GM21528 (cell line): ENCODE data around the gene DAO.
A peak's percentile ranks its signal among the peaks of the same experiment; 100 is the strongest.

Experiments
- ATAC-seq: cut with Tn5 transposase; IDR thresholded peaks from one replicate; pipeline ENCODE4 v1.9.1; 2021; ENCODE audit warnings: mild to moderate bottlenecking, moderate library complexity; ENCODE audit not compliant: unreplicated experiment, low FRiP score

Gene DAO

DNA sequence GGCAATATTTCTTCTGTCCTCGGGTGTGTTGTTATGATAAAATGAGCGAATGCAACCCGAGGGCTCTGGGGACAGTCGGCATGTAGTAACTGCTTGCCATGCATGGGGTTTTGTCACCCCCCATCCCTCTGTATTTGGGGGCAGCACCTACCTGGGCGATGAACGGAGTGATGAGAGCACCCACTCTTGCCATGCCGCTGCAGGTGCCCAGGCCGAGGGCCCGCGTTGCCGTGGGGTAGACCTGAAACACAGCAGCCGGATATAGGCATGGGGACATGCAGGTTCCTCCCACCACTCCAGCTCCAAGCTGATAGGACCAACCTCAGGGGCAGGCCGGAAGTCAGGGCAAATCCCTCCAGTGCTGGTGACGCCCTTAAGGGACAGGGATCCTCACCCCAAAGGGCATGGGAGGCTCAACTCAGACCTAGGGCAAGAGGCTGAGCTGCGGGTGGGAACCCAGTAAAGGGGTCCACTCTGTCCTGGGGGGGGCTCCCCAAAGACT, 35.8 kb downstream of the DAO start:
- ATAC-seq, result no peak

DNA sequence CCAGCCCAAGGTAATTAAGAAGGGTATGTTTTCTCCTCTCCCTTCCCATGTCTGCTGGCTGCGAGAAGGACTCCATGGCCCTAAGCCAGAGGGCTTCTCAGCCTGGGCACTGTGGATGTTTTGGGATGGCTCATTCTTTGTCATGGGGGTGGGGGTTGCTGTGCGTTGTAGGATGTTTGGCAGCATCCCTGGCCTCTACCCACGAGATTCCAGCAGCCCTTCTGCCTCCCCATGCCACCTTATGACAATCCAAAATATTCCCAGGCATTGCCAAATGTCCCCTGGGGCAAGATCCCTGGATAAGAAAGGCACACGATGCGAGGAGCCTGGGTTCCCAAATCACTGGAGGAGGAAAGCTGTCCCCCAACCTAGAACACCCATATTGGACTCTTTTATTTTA, 36.4 kb downstream of the DAO start:
- no peak for ATAC-seq

DNA sequence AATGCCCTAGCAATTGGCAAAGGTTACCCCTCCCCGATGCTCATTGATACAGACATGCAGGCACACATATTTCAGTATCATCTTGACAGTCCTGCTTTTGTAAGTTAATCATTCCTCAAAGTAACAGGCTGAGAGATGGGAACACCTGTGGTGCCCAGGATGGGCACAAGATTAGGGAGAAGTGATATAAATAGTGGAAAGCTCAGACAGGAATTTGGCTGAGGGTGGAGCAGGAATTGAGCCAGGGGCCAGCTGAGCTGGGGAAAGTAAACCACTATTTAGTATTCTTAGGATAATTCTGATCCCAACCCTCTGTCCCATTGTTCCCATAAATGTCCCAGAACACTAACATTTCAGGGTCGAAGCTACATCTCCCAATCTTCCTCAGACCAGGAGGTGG, 38.3 kb downstream of the DAO start:
- ATAC-seq, result no peak

DNA sequence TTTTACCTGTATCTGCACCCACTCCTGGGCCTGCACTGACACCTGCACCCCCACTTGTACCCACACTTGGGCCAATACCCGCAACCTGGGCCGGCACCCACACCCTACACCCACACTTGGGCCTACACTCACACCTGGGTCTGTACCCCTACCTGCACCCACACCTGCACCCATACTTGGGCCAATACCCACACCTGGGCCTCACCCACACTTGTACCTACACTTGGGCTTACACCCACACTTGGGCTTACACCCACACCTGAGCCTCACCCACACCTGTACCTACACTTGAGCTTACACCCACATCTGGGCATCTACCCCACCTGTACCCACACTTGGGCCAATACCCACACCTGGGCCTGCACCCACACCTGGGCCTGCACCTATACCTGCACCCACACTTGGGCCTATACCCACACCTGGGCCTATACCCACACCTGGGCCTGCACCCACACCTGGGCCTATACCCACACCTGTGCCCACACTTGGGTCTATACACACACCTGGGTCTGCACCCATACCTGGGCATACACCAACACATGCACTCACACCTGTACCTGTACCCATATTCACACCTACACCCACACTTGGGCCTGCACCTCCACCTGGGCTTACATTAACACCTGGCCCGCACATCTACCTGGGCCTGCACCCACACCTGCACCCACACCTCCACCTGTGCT, 39.2 kb downstream of the DAO start:
- no peak for ATAC-seq

DNA sequence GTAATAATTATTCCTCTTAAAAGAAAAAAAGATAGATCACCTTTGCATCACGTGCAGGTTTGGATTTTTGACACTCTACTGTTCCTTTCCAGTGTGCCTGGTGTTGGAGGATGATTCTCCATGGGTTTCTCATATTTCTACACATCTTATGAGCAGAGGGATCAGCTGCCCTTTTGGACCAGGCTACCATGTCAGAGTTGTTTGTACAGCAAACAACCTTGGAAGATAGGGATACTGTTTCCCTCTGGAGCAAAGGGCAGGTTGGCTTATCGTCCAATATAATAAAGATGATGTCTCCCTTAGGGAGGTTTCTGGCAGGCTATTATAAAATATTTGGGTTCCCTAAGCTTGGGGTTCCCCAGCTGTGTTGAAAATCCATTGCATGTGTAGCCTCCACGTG, 42.1 kb downstream of the DAO start:
- no peak for ATAC-seq

DNA sequence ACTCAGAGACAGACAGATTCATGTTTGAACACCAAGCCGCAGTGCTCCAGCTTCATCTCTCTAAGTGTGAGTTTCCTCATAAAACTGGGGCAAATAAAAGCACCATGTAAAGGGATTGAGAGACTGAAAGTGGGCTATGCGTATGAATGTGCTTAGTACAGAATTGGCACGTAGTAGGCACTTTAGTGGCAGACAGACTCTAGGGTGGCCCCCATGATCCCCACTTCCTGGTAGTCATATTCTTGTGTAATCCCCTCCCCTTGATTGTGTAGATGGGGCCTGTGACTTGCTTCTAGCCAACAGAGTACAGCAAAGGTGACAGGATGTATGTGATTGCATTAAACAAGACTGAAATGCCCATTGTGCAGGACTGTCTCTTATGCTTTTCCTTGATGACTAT, 43.0 kb downstream of the DAO start:
- ATAC-seq, result no peak

DNA sequence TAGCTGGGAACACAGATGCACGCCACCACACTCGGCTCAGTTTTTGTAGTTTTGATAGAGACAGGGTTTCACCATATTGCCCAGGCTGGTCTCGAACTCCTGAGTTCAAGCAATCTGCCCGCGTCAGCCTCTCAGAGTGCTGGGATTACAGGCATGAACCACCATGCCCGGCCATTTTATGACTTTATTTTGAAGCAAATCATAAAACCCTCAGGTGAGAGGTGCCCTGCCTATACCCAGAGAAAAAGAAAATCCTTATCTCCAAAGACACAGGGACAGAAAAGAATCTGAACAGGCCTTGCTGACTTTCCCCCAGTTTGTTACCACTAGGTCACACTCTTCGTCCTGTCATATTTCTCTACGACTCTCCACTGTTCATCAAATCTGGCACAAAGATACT, 48.8 kb downstream of the DAO start:
- ATAC-seq, result no peak

DNA sequence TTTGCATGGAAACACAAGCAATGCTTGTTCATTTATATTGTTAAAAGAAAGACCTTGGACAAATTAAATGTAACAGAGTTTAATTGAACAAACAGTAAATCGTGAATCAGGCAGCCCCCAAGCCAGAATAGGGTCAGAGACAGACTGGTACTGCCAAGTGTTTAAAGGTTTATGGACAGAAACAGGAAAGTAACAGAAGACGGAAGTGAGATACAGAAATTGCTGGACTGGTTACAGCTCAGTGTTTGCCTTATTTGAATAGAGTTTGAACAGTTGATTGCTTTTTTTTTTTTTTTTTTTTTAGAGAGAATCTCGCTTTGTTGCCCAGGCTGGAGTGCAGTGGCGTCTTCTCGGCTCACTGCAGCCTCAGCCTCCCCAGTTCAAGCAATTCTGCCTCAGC, 50.3 kb downstream of the DAO start:
- peak; percentile 79 for ATAC-seq

DNA sequence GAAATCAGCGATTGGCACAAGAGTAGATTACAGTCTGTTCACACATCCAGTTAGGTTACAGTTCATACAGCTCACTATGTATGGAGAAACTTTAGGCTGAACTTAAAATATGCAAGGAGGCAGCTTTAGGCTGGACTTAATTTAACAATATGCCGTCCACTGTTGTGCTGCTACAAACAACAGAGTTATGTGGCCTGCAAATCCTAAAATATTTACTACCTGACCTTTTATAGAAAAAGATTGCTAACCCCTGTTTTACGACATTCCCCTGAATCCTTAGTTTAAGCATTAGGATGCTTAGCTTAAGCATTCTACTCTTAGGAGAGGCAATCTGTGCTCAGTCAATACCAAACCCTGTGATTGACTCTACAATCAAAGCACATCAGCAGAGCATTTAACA, 50.9 kb downstream of the DAO start:
- ATAC-seq, result no peak

DNA sequence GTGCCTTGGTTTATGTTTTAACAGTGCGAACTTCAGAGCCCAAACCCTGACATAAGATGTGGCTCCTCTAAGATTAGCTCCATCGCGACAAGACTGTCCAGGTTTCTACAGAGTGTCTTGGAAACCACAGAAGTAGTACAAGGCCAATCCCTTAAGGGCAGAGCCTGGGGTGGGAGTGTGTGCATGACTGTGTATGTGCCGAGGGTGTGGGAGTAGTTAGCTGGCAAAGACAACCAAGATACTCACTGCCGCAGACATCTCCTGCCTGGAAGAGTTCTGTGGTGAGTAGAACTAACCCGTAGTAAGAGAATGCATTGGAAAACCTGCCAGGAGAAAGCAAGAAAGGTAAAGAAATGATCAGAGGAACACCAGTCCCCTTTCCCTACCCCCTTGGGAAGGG, 54.1 kb downstream of the DAO start:
- no peak for ATAC-seq

DNA sequence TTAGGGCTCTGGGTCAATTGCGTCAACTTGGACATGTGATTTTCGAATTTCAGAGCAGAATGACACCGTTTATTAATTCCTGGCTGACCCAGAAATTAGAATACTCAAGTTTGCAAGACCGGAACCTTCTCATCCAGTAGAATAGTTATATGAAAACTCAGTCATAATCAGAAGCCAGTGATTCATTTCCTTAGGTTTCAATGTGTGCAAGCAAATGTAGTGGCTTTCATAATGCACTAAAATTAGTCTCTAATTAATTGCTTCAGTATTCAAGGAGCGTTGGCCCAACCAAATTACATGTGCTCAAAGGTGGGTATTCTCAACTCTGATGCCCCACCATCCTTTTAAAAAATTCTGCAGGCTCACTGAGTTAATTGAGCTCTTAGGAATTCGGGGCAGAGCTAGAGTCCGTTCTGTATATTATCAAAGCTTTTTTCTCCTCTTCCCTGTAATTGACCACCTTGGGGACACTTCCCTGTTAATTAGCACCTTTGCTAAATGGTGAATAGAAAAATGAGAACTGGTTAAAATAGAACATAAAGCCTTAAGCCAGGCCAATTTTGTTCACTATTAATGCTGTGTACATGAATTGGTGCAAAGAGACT, 55.4 kb downstream of the DAO start:
- ATAC-seq, result no peak

DNA sequence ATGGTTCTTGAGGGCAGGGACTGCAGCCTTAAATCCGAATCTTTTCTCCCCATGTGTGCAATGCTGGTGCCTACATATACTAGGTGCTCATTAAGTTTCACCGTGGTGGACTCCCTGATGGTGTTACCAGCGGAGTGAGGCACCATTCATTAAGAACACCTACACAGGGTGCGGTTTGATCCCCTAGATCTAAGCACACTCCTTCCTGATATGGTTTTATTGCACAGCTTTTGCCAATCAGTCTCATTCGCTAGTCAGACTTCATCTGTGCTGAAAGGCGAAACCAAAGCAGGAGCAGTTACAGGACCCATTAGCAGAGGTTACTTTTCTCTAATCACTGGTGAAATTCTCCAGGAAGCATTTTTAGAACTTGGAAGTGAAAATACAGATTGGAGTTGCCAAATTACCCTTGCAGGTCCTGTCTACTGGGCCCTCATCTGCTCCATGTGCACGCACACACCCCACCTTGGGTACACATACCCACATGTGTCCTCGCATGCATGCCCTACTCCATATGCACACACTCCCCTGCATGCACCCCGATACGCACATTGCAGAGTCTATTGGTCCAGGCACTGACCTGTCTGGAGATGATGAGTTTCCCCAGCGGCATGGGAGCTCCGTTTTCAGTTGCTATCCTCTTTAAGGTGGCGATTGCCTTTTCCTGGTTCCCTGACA, 58.5 kb downstream of the DAO start:
- no peak for ATAC-seq

DNA sequence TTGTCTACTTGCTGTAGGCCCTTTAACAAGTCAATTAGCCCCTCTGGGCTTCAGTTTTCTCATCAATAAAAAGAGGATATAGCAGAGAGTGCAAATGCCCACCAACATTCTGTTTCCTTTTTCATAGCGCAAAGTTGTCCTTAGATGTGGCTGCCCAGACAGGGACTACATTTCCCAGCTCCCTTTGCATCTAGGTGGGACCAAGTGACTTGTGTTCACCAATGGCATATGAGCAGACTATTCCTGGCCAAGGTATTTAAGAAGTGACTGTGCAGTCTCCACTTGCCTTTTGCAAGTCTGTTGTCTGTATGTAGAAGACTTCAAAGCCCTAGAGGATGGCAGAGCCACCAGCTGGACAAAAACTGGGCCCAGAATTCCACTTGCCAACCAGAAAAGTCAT, 59.7 kb downstream of the DAO start:
- no peak for ATAC-seq

DNA sequence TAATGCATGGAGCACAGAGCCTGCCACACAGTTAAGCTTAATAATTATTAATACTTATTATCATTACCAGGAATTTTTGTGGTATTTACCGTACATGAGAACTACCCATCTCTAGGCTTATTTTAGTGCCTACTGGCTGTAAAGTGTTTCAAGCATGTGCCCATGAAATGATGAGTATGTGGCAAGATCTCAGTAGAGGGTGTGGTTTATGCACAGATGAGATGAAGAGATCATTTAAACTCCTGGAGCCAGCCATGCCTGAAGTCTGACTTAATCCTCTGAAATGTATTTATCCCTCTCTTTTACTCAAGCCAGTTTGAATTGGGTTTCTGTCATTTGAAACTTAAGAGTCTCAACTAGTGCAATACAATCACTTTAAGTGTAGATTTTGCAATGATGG, 60.2 kb downstream of the DAO start:
- ATAC-seq, result no peak

DNA sequence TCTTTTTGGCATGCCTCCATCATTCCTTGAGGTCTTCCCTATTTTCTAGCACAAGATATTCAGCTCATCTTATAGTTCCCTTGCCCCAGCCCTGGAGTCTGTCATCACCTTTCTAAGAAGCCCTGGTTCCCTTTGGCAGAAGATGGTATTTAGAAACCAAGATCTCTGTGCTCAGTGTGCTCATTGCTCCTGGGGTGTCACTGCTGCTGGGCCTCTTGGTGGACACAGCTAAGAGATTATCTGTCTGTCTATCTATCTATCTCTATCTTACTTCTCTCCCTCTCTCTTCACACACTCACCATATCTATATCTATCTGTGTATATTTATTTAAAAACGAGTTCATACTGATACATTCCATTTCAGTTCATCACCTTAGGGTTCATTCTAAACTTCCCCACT, 67.2 kb downstream of the DAO start:
- no peak for ATAC-seq

DNA sequence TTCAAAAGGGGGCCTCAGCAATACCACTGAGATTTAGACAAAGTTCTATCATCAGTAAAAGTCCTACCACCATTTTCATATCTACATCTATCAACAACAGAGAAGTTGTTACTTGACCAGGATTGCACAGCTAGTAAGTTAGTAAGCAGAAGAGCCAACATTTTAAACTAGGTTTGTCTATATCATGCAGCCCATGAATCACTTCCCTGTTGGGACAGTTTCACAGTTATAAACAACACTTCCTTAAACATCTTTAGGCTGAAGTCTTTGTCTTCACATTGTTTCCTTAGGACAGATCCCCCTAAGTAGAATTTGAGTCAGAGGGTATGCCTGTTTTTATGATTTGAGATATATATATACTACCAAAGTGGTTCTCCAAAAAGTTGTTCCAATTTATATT, 68.5 kb downstream of the DAO start:
- no peak for ATAC-seq

DNA sequence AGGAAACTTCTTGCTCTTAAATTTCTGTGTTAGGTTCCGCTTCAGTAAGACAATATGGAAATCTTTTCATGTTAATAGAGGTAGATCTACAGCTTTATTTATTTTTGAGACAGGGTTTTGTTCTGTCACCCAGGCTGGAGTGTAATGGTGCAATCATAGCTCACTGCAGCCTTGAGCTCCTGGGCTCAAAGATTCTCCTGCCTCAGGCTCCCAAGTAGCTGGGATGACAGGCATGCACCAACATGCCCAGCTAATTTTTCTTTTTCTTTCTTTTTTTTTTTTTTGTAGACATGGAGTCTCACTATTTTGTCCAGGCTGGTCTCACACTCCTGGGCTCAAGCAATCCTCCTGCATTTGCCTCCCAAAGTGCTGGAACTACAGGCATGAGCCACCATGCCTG, 70.1 kb downstream of the DAO start:
- no peak for ATAC-seq
